Activated naive CD4-positive, alpha-beta T cell treated with Interleukin-2 at 50 U/mL for 16 hours (primary cell): Measurements from ENCODE around the gene ENTREP1.
A peak's percentile ranks its signal among the peaks of the same experiment; 100 is the strongest.
"Not testable (repeated sequence)": the region's sequence is repeated elsewhere in the genome, so short reads cannot be mapped to it uniquely, and the experiment has no call there.

Experiments used
- DNase-seq: peaks from one replicate; pipeline ENCODE4 v3.0.0-alpha.2; 2020

The ENTREP1 gene

GRCh38 chr9:69324549-69325401, at the start of gene ENTREP1:
TSS of gene ENTREP1 (plus strand) at chr9:69325215. CDS start at chr9:69325310, 95 bp downstream.
- DNase-seq = no peak

GRCh38 chr9:69276775-69277174, 48.2 kb upstream of the ENTREP1 start:
- no peak for DNase-seq

GRCh38 chr9:69279084-69279731, 45.8 kb upstream of the ENTREP1 start:
- DNase-seq = peak; percentile 24

- no peak for DNase-seq
Observed at GRCh38 chr9:69279733-69280132, 45.3 kb upstream of the ENTREP1 start.

GRCh38 chr9:69283003-69283402, 42.0 kb upstream of the ENTREP1 start:
- DNase-seq = no peak

- no peak for DNase-seq
Observed at GRCh38 chr9:69292078-69292477, 32.9 kb upstream of the ENTREP1 start.

- DNase-seq = no peak
Observed at GRCh38 chr9:69293156-69293555, 31.9 kb upstream of the ENTREP1 start.

GRCh38 chr9:69295872-69296552, 29.0 kb upstream of the ENTREP1 start:
- no peak for DNase-seq

GRCh38 chr9:69297300-69297980, 27.6 kb upstream of the ENTREP1 start:
- DNase-seq = no peak

GRCh38 chr9:69299315-69299714, 25.7 kb upstream of the ENTREP1 start:
- DNase-seq = no peak

GRCh38 chr9:69299826-69300225, 25.2 kb upstream of the ENTREP1 start:
- DNase-seq = no peak

GRCh38 chr9:69303331-69303730, 21.7 kb upstream of the ENTREP1 start:
- DNase-seq = no peak

- not testable (repeated sequence) for DNase-seq
Observed at GRCh38 chr9:69306895-69307445, 18.0 kb upstream of the ENTREP1 start.

GRCh38 chr9:69307446-69308205, 17.4 kb upstream of the ENTREP1 start:
- DNase-seq = no peak

- no peak for DNase-seq
Observed at GRCh38 chr9:69308206-69308931, 16.6 kb upstream of the ENTREP1 start.

GRCh38 chr9:69313175-69313574, 11.8 kb upstream of the ENTREP1 start:
- DNase-seq = no peak

GRCh38 chr9:69314547-69314946, 10.5 kb upstream of the ENTREP1 start:
- no peak for DNase-seq

GRCh38 chr9:69317081-69317480, 7.9 kb upstream of the ENTREP1 start:
- DNase-seq = no peak

- DNase-seq = peak; percentile 4
Observed at GRCh38 chr9:69317894-69318293, 7.1 kb upstream of the ENTREP1 start.

GRCh38 chr9:69319324-69320025, 5.5 kb upstream of the ENTREP1 start:
- no peak for DNase-seq

- no peak for DNase-seq
Observed at GRCh38 chr9:69322256-69322655, 2.8 kb upstream of the ENTREP1 start.
